ENCODE results near the gene CCNK.

CCNK gene

GRCh38 chr14:99508896-99509629 is 27.9 kb downstream of the CCNK start:
- no peak for DNase-seq

- DNase-seq, result no peak
Observed at GRCh38 chr14:99509871-99510555, 28.8 kb downstream of the CCNK start.

DNA sequence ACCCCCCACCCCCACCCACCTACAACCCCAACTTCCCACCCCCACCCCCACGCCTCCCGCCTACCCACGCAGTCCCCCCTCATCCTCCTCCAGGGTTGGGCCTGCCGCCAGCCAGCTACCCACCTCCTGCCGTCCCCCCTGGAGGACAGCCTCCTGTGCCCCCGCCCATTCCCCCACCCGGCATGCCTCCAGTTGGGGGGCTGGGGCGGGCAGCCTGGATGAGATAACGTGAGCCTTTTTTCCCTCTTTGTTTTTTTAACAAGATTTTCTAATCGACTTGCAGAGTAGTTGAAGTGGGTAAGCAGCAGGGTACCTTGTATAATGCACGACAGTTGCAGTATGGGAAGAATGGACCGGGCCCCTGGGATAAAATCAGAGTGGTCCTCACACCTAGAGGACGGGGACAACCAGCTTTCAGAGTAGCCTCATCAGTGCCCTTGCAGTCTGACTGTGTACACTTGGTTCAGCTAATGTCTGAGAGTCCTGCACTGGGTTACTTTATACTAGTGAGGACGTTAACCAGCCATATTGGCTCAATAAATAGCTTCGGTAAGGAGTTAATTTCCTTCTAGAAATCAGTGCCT is 29.4 kb downstream of the CCNK start:
- no peak for DNase-seq

DNA sequence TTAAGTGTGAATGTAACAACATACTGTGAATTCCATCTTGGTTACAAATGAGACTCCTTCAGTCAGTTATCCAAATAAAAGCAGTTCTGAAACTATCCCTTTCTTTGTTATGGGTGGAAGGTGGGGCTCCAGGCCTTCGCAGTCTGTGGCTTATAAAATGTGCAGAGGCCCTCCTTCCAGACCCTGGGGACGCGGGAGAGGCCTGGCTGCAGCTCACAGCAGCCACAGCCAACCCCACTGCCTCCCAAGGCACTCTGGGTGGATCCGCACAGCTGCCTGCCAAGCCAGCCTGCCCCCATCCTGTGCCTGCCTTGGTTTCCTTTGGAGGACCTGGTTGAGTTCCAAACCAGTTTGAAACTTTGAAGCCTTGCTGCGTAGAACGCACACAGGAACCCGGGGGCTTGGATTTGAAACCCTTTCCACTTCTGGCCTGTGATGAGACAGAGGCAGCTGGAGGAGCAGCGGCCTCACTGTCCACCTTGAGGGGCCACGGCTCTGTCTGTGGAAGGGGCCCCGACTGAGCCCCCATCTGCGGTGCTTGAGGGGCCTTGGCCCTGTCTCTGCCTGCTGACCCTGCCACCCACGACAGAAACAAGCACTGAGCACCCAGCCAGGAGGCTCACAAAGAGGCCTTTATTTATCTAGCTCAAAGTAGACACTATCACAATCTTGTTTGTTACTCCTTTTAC is 30.4 kb downstream of the CCNK start:
- DNase-seq, result peak; percentile 33

GRCh38 chr14:99512110-99512449 is 30.9 kb downstream of the CCNK start:
- no peak for DNase-seq

GRCh38 chr14:99512571-99513182 is 31.5 kb downstream of the CCNK start:
- DNase-seq, result no peak

- DNase-seq, result no peak
Observed at GRCh38 chr14:99513183-99513694, 32.0 kb downstream of the CCNK start.

DNA sequence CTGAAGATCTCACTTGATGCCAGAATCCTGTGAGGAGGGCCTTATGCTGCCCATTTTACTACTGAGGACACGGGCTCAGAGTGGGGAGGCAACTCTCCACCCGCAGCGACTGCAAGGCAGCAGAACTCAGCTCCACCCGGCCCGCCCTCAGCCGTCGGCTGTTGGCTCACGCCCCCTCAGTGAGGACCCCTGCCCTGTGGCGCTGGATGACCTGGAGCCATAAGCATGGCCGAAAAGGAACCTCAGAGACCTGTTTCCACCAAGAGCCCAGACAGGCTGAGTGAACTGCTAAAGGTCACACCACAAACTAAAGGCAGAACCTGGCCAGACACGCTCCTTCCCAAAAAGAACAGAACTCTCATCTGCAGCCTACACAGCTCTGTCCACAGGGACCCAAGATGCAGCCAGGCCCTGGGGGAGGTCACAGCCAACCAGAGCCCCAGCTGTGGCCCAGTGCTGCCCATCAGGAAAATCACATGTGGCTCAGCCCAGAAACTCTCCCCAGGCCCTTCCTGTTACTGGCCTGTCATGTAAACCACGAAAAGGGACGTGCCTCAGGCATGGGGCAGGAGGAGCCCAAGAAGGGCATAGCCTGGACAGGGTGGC is 32.8 kb downstream of the CCNK start:
- no peak for DNase-seq

- no peak for DNase-seq
Observed at GRCh38 chr14:99514552-99515300, 33.5 kb downstream of the CCNK start.

GRCh38 chr14:99515301-99516155 is 34.3 kb downstream of the CCNK start:
- DNase-seq, result no peak

DNA sequence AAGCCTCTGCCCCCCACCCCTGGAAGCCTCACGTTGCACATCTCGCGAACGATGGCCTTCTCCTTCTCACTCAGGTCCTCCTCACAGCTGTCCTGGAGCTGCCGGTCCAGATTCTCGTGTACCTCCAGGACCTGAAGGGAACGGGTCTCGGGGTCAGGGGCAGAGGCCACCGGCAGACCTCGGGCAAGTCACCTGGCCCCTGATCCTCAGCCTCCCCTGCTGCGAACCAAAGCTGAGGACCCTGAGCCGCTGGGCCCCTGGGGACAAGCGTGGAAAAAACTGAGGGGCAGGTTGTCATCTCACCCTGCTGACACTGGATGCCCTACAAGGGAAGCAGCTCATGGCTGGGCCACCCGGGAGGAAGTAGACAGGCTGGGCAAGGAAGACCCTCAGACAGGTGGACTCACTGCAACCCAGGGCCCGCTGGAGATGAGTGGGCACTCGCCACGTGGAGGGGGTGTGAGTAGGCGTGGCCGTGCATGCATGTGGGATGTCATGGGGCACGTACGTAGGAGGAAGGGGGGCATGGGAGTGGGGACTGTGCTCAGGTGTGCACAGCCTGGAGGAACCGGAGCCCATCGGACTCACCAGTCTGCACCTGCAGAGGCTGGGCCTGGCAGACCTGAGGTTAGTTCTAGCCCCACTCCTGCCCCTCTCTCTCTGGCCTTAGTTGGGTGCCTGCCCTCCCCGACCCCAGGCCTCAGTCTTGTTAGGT is 35.1 kb downstream of the CCNK start:
- no peak for DNase-seq

DNA sequence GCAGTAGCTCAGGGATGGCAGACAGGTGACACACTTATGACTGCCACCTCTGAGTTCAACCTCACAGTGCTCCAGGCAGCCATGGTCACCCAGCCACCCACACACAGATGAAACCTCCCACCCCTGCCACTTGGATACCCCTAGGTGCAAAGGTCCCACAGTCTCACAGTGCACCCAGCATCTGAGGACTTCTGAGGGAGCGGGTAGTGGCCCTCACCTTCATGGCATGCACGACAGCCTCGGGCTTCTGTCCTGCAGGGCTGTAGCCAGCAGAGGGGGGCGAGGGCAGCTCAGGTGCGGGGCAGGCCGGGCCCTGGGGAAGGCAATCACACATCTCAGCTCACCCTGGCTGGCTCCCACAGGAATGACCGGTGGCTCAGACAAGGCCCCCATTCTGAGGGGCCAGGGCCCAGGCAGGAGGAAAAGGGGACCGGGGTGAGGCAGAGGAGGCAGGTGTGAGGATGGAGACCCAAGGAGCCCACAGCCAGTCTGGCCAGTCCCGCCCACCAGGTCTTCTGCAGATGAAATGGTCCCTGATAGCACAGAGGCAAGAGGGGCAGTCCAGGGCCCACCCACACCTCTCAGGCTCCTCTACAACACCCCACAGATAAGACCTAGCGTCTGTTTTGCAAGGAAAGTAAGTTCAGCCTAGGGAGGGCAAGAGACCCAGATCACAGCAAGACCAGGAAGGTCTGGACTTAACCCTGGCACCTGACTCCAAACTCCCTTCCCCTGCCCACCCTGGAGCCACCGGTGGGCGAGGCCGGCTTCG is 35.8 kb downstream of the CCNK start:
- no peak for DNase-seq

DNA sequence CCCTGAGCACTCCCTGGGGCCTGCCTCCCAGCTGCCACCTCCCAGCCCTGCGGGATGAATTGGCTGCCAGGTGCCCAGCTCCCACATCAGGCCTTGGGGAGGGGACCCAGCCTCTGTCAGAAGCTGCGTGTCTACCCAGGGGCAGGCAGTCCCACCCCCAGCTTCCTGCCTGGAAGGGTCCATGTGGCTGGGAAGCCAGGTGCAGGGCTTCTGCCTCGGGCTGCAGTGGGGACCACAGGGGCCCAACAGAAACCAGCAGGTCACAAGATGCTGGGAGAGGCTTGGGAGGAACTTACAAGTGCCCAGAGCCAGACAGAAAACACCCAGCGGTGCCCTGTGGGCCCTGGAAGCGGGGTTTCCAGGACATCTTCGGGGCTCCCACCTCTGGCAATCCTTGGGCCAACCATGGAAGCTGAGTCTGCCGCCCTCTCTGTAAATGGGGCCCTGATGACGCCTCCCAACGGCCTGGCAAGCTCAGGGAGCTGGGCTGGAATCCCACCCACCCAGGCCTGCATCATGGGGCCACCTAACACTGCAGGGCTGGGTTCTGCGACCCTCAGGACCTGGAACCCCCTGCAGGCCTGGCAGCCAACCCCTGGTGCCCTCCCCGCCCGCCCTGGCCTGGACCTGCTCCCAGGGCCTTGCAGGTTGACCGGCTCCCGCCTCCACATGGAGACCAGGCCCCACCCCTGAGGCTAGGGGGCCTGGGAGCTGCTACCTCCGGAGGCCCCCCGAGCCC is 36.6 kb downstream of the CCNK start:
- DNase-seq, result no peak

DNA sequence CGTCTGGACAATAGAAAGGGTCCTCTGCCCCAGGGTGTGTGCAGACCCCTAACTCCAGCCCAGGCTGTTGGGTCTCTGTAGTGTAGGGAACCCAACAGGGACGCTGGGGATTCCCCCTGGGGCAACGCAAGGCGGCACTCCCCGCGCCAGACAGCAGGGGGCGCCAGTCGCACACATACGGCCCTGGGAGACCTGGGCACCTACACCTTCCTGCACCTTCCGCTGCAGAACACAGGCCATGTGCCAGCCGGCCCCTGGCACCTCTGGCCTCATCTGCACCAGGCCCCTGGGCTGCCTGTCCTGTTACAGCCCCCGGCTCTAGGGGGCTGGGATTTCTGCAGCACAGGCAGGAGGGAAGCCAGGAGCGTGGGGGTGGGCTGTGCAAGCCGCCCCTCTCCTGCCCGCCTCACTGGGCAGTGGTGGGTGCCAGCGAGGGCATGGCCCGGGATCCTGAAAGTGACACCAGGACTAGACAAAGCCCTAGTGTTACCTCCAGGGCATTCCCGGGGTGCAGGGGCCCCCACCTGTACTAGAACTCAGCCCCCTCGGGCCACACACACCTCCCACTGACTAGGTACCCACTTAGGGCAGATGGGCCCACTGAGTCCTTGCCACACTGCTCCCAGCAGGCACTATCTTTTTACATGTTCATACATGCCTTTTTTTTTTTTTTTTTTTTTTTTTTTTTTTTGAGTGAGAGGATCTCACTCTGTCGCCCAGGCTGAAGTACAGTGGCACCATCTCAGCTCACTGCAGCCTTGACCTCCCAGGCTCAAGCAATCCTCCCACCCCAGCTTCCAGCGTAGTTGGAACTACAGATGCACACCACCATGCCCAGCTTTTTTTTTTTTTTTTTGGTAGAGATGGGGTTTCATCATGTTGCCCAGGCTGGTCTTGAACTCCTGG is 37.5 kb downstream of the CCNK start:
- peak; percentile 64 for DNase-seq

- no peak for DNase-seq
Observed at GRCh38 chr14:99519347-99519881, 38.2 kb downstream of the CCNK start.

DNA sequence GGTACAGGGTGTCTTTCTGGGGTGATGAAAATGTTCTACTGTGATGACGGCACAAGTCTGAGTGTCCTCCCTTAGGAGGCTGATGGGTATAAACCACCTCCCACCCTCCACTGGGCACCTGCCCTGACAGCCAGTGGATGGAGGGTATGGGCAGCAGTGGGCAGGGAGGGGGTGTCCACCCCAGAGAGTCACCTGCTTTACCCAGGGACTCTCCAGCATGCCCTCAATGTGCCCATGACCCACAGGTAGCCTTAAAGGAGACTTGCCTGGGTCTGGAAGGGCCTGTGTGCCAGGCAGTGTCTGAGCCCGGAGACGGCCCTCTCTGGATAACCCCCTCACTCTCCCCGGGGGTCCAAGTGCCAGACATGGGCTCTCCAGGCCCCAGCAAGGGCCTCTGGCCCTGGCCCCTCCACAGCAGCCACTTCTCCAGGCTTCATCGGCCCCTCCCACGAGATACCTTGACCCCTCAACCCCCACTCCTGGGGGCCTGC is 38.8 kb downstream of the CCNK start:
- DNase-seq, result no peak

DNA sequence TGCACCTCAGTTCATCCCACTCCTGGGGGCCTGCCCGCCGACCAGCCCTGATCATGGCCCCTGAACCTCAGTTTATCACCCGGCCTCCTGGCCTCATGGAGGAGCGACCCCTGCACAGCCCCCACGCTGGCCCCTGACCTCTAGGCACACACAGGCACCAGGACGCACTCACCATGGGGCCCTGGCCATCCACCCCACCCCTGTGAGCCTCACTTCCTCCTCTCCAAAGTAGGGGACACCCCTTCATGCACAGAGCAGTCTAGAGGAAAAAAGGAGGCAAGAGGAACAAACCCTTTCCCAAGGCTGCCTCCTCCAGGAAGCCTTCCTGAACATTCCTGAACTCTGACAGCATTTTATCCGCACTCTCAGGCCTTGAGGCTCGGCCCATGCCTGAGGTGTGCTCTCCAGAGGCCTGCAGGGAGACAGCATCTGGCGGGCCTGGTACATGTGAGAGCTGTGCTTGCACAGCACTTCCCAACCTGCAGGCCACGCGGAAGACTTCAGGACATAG is 39.4 kb downstream of the CCNK start:
- no peak for DNase-seq

Data from midbrain (tissue), 1 donor.